Mesendoderm (in vitro differentiated cells): ENCODE measurements around the gene COPB1.

Source experiments
- DNase-seq: peaks from one replicate; pipeline ENCODE4 v3.0.0; 2013
- H2AK5ac ChIP-seq: 2 replicates; pipeline ENCODE4 v1.6.1; 2013; ENCODE audit warnings: low read length, inconsistent platforms
- H2BK120ac ChIP-seq: 2 replicates; pipeline ENCODE4 v1.6.1; 2013; ENCODE audit warnings: low read depth, mild to moderate bottlenecking, low read length, moderate library complexity, mixed read lengths
- H2BK15ac ChIP-seq: replicated peaks from 2 replicates; pipeline ENCODE4 v1.6.1; 2013; ENCODE audit warnings: low read depth, mild to moderate bottlenecking, moderate library complexity
- H2BK5ac ChIP-seq: 2 replicates; pipeline ENCODE4 v1.6.1; 2013; ENCODE audit warnings: low read length, inconsistent platforms
- H3K18ac ChIP-seq: 2 replicates; pipeline ENCODE4 v1.6.1; 2013; ENCODE audit warnings: mild to moderate bottlenecking, low read length, mixed read lengths
- H3K23ac ChIP-seq: one replicate; pipeline ENCODE4 v1.6.1; 2013; ENCODE audit warnings: low read length
- H3K27ac ChIP-seq: 2 replicates; pipeline ENCODE4 v1.5.1; 2013; ENCODE audit warnings: low read depth, mild to moderate bottlenecking, inconsistent platforms, low read length, moderate library complexity
- H3K27me3 ChIP-seq: 2 replicates; pipeline ENCODE4 v1.6.1; 2013; ENCODE audit warnings: low read length, control low read depth, mild to moderate bottlenecking, inconsistent platforms; ENCODE audit not compliant: insufficient read depth, poor library complexity
- H3K36me3 ChIP-seq: 2 replicates; pipeline ENCODE4 v1.6.1; 2013; ENCODE audit warnings: low read length, inconsistent platforms; ENCODE audit not compliant: control insufficient read depth, insufficient read depth
- H3K4ac ChIP-seq: one replicate; pipeline ENCODE4 v1.6.1; 2013; ENCODE audit warnings: low read depth, mild to moderate bottlenecking, low read length, moderate library complexity
- H3K4me1 ChIP-seq: 2 replicates; pipeline ENCODE4 v1.6.1; 2013; ENCODE audit warnings: low read depth, low read length, inconsistent platforms; ENCODE audit not compliant: control insufficient read depth
- H3K4me2 ChIP-seq: 2 replicates; pipeline ENCODE4 v1.6.1; 2013; ENCODE audit warnings: low read length
- H3K4me3 ChIP-seq: 2 replicates; pipeline ENCODE4 v1.5.1; 2013; ENCODE audit warnings: mild to moderate bottlenecking, low read length
- H3K56ac ChIP-seq: one replicate; pipeline ENCODE4 v1.6.1; 2013; ENCODE audit warnings: low read length
- H3K79me1 ChIP-seq: 2 replicates; pipeline ENCODE4 v1.6.1; 2013; ENCODE audit warnings: low read length, inconsistent platforms
- H3K79me2 ChIP-seq: 2 replicates; pipeline ENCODE4 v1.6.1; 2013; ENCODE audit warnings: mild to moderate bottlenecking, low read length; ENCODE audit not compliant: control insufficient read depth, insufficient read depth
- H3K9ac ChIP-seq: 2 replicates; pipeline ENCODE4 v1.6.1; 2013; ENCODE audit warnings: low read length, inconsistent platforms
- H4K5ac ChIP-seq: one replicate; pipeline ENCODE4 v1.6.1; 2013; ENCODE audit warnings: low read length
- H4K8ac ChIP-seq: one replicate; pipeline ENCODE4 v1.6.1; 2013; ENCODE audit warnings: low read depth, mild to moderate bottlenecking, control low read depth, low read length, moderate library complexity
- WGBS: extraction: QIAGEN DNeasy Blood & Tissue Kit; methylation state at CpG from one replicate; pipeline ENCODE4 v1.1.7; 2013; ENCODE audit warnings: low lambda C conversion rate, missing lambda C conversion rate; ENCODE audit not compliant: insufficient coverage; ENCODE audit errors: extremely low coverage; 5-methylcytosine and 5-hydroxymethylcytosine counted together

COPB1 gene

DNA sequence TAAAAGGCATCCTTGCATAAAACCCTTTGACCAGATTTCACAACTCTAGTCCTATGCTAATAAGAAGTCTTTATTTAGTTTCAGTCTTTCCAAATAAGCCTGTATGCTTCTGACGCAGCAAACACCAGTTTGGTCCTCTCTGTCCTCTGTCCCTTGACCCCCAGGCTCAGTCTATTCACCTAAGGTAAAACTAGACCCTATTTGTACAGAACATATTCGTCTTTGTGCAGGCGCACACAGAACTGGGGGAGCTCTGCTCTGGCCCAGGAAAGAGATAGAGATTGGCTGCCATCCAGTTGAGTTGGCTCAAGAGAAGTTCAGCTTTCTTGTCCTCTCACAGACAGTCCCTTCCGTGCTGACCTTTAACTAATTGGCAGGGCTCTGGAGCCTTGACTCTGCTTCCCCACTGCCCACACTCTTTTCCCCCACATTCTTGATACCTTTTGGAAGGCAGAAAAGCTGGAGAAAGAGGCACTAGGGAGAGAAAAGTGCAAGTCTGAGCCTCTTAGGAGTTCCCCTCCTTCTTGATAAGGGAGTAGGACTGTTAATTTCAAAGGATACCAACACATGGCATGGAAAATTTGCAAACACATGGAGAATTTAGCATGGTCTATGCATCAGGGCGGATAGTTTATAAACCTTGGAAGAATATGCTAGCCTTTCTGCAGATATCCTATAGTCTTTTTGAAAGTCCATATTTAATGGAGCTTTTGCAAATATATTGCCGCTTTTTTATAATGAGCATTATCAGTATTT, 41.8 kb upstream of the COPB1 start:
- no peaks in the 10 kb centered on the region for H3K79me2 ChIP-seq
- H2BK15ac ChIP-seq, result no peak overlapping the region
- H3K4me1 ChIP-seq, result peaks cover 2% of the 10 kb centered on the region
- H2BK120ac ChIP-seq, result no peak overlapping the region
- H3K27me3 ChIP-seq, result no peaks in the 10 kb centered on the region
- no peak overlapping the region for H2BK5ac ChIP-seq
- no peaks in the 10 kb centered on the region for H3K79me1 ChIP-seq
- no peak overlapping the region for H3K4me3 ChIP-seq
- no peak overlapping the region for H4K8ac ChIP-seq
- no peak overlapping the region for H3K4me2 ChIP-seq
- H3K4ac ChIP-seq, result no peak overlapping the region
- H3K9ac ChIP-seq, result no peak overlapping the region
- H4K5ac ChIP-seq, result no peak overlapping the region
- WGBS, result no CpG with 5 or more reads among the region's 6 CpGs
- H2AK5ac ChIP-seq, result no peak overlapping the region
- no peak overlapping the region for H3K23ac ChIP-seq
- H3K36me3 ChIP-seq, result no peaks in the 10 kb centered on the region
- H3K56ac ChIP-seq, result no peak overlapping the region
- no peak for DNase-seq
- no peak overlapping the region for H3K18ac ChIP-seq
- no peak overlapping the region for H3K27ac ChIP-seq

DNA sequence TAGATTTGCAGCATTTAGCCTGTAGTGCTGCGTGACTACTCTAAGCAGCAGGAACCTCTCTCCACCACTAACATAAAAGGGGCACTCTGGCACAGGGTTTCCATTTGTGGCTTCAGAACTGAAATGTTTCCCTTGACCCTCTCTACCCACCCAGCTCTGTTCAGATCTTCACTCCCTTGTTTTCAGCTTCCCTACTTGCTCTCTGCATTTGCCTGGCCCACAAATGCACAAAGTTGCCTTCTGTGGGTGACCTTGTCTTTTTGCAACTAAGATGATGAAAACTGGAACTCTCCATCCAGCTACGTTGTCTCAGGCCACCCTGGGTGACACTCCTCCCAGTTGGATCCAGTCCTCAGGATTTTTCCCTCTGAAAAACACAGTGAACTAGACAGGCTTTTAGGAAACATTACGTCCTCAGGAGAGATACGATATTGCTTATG, 40.4 kb upstream of the COPB1 start:
- Histone ChIP-seq H3K36me3 (no peaks in the 10 kb centered on the region), H2AK5ac (no peak overlapping the region), H2BK15ac (no peak overlapping the region), H4K8ac (no peak overlapping the region), H2BK5ac (no peak overlapping the region), H3K4ac (no peak overlapping the region), H3K18ac (no peak overlapping the region), H3K27ac (no peak overlapping the region), H3K4me2 (no peak overlapping the region), H3K56ac (peak overlapping the region; percentile 1), H3K79me1 (no peaks in the 10 kb centered on the region), H3K9ac (no peak overlapping the region), H4K5ac (no peak overlapping the region), H2BK120ac (no peak overlapping the region), H3K4me3 (no peak overlapping the region), H3K23ac (peak overlapping the region; percentile 9), H3K4me1 (peaks cover 2% of the 10 kb centered on the region), H3K79me2 (no peaks in the 10 kb centered on the region), H3K27me3 (no peaks in the 10 kb centered on the region)
- WGBS, result no CpG with 5 or more reads among the region's 4 CpGs
- no peak for DNase-seq

DNA sequence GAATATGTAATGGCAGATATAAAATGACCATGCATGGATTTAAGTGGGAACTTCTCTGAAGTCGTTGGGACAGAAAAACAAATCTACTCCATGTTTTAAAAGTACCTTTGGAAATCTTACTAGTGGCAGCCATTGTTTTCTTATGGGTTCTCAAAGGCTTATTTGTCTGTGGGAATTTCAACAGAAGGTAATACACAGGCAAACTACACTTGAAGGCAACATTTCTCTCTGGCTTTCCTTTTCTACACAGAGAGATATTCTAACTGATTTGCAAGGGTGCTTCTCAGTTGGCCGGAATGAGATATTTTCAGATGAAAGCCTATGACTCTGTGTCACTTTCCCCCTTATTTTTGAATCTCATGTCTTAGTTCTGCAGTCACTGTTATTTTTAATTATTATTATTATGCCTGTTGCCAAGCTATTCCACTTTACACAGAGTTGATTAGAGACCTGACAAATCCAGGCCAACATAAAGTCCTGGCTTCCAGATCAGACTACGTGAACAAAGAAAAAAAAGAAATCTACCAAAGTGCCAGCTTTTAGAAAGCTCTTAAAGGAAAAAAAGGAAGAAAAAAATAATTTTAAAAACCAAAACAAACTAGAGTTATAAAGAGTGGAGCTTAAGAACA, 39.4 kb upstream of the COPB1 start:
- H3K36me3 ChIP-seq, result no peaks in the 10 kb centered on the region
- H2BK15ac ChIP-seq, result no peak overlapping the region
- no peak overlapping the region for H4K8ac ChIP-seq
- H3K4me1 ChIP-seq, result peaks cover 2% of the 10 kb centered on the region
- H3K18ac ChIP-seq, result no peak overlapping the region
- no peak overlapping the region for H3K4ac ChIP-seq
- no peak overlapping the region for H3K23ac ChIP-seq
- no peak overlapping the region for H3K56ac ChIP-seq
- H3K27ac ChIP-seq, result no peak overlapping the region
- no peak overlapping the region for H3K4me2 ChIP-seq
- no peak overlapping the region for H2AK5ac ChIP-seq
- H2BK5ac ChIP-seq, result no peak overlapping the region
- no peak overlapping the region for H3K9ac ChIP-seq
- H3K79me2 ChIP-seq, result no peaks in the 10 kb centered on the region
- no CpG with 5 or more reads among the region's 3 CpGs for WGBS
- H2BK120ac ChIP-seq, result no peak overlapping the region
- DNase-seq, result no peak
- no peaks in the 10 kb centered on the region for H3K27me3 ChIP-seq
- no peaks in the 10 kb centered on the region for H3K79me1 ChIP-seq
- no peak overlapping the region for H3K4me3 ChIP-seq
- H4K5ac ChIP-seq, result no peak overlapping the region

DNA sequence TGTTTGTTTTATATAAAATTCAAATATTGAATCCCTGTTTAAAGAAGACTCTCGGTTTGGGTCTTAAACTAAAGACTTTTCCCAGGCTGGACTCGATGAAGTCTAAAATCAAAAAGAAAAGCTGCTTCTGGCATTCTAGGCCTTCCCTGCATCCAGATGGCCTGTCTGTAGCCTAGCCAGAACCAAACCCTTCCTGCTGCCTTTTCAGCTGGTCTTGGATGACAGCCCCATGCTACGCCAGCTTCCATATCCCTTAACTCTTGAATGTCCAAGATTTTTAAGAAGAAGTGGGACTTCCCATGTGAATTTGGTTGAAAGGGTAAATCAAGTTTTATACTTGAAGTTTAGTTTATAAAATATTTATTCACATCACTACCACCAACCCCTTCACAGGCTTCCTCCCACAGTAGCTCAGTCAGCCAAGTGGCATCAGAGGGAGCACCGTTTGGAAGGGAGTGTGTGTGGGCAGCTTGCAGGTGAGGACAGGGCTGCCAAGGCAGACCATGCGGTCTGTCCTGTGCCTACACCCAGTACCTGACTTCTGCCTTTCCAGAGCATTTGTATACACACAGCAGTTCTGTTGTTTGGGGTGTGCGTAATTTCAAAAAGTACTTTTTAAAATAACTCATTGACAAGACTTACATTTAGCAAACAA, 38.8 kb upstream of the COPB1 start:
- Histone ChIP-seq H3K56ac (no peak overlapping the region), H4K5ac (no peak overlapping the region), H4K8ac (no peak overlapping the region), H2BK15ac (no peak overlapping the region), H3K79me2 (no peaks in the 10 kb centered on the region), H3K27ac (no peak overlapping the region), H3K79me1 (no peaks in the 10 kb centered on the region), H3K9ac (no peak overlapping the region), H3K27me3 (no peaks in the 10 kb centered on the region), H2AK5ac (no peak overlapping the region), H2BK5ac (no peak overlapping the region), H3K4ac (no peak overlapping the region), H3K4me3 (no peak overlapping the region), H3K23ac (no peak overlapping the region), H3K4me2 (no peak overlapping the region), H3K18ac (no peak overlapping the region), H3K36me3 (no peaks in the 10 kb centered on the region), H2BK120ac (no peak overlapping the region), H3K4me1 (peaks cover 2% of the 10 kb centered on the region)
- no peak for DNase-seq
- no CpG with 5 or more reads among the region's 6 CpGs for WGBS

- peak; percentile 46 for DNase-seq
These were observed 37.6 kb upstream of the COPB1 start for GRCh38 chr11:14537134-14537599.

More at GRCh38 chr11:14537134-14537599, 37.6 kb upstream of the COPB1 start:
- Histone ChIP-seq H3K27ac (no peak overlapping the region), H3K18ac (no peak overlapping the region), H3K4ac (no peak overlapping the region), H4K8ac (no peak overlapping the region), H2AK5ac (no peak overlapping the region), H3K4me2 (no peak overlapping the region), H3K79me2 (no peaks in the 10 kb centered on the region), H3K36me3 (no peaks in the 10 kb centered on the region), H3K27me3 (no peaks in the 10 kb centered on the region), H2BK120ac (no peak overlapping the region), H3K4me3 (no peak overlapping the region), H3K79me1 (no peaks in the 10 kb centered on the region), H3K4me1 (peaks cover 2% of the 10 kb centered on the region), H3K23ac (no peak overlapping the region), H4K5ac (no peak overlapping the region), H3K9ac (no peak overlapping the region), H2BK15ac (no peak overlapping the region), H3K56ac (no peak overlapping the region), H2BK5ac (no peak overlapping the region)
- WGBS, result no CpG with 5 or more reads among the region's 5 CpGs
